HEK293T (cell line): ENCODE data around the gene GRIN2A.

ENCODE experiments used
- CTCF ChIA-PET: fragments of 350-600 bp; formaldehyde crosslinking; extraction: SDS; loops from one replicate; lab custom pipeline; 2021; ENCODE audit warnings: antibody characterized with exemption, inconsistent platforms; lab: Yijun Ruan, JAX
- POLR2A ChIA-PET: fragments of 350-600 bp; formaldehyde crosslinking; extraction: SDS; loops from one replicate; lab custom pipeline; 2020; ENCODE audit warnings: antibody characterized with exemption, inconsistent platforms; lab: Yijun Ruan, JAX
- DNase-seq: peaks from one replicate; pipeline ENCODE4 v3.0.0; 2012; ENCODE audit warnings: mixed read lengths; ENCODE audit errors: extremely low spot score
- ARNT ChIP-seq: fragments of 450-650 bp; IDR thresholded peaks from 2 replicates; pipeline ENCODE4 v1.6.1; 2017; ENCODE audit warnings: mild to moderate bottlenecking
- BHLHE40 ChIP-seq: fragments of 450-650 bp; IDR thresholded peaks from 2 replicates; pipeline ENCODE4 v1.6.1; 2016; ENCODE audit warnings: mild to moderate bottlenecking, moderate library complexity, borderline replicate concordance
- CTBP1 ChIP-seq: fragments of 450-650 bp; IDR thresholded peaks from 2 replicates; pipeline ENCODE4 v1.6.1; 2016; ENCODE audit warnings: borderline replicate concordance
- ELF4 ChIP-seq: fragments of 450-650 bp; IDR thresholded peaks from 2 replicates; pipeline ENCODE4 v1.6.1; 2017; ENCODE audit warnings: antibody characterized with exemption
- FOXA1 ChIP-seq: fragments of 450-650 bp; IDR thresholded peaks from 2 replicates; pipeline ENCODE4 v1.6.1; 2016; ENCODE audit warnings: mild to moderate bottlenecking
- FOXK2 ChIP-seq: fragments of 450-650 bp; IDR thresholded peaks from 2 replicates; pipeline ENCODE4 v1.6.1; 2016; ENCODE audit warnings: mild to moderate bottlenecking
- FOXM1 ChIP-seq: fragments of 450-650 bp; IDR thresholded peaks from 2 replicates; pipeline ENCODE4 v1.6.1; 2017; ENCODE audit warnings: mild to moderate bottlenecking, borderline replicate concordance
- HDGF ChIP-seq: fragments of 450-650 bp; IDR thresholded peaks from 2 replicates; pipeline ENCODE4 v1.6.1; 2017; ENCODE audit warnings: antibody characterized with exemption, borderline replicate concordance
- L3MBTL2 ChIP-seq: fragments of 450-650 bp; conservative IDR thresholded peaks from 2 replicates; pipeline ENCODE4 v1.6.1; 2016; ENCODE audit warnings: mild to moderate bottlenecking
- LEF1 ChIP-seq: fragments of 450-650 bp; IDR thresholded peaks from 2 replicates; pipeline ENCODE4 v1.6.1; 2017; ENCODE audit warnings: mild to moderate bottlenecking, borderline replicate concordance
- NFRKB ChIP-seq: fragments of 450-650 bp; IDR thresholded peaks from 2 replicates; pipeline ENCODE4 v1.6.1; 2016; ENCODE audit warnings: mild to moderate bottlenecking, moderate library complexity
- PKNOX1 ChIP-seq: fragments of 450-650 bp; IDR thresholded peaks from 2 replicates; pipeline ENCODE4 v1.6.1; 2016
- SP1 ChIP-seq: fragments of 450-650 bp; IDR thresholded peaks from 2 replicates; pipeline ENCODE4 v1.6.1; 2017
- SUZ12 ChIP-seq: fragments of 450-650 bp; IDR thresholded peaks from 2 replicates; pipeline ENCODE4 v1.6.1; 2016; ENCODE audit warnings: mild to moderate bottlenecking
- TARDBP ChIP-seq: fragments of 450-650 bp; IDR thresholded peaks from 2 replicates; pipeline ENCODE4 v1.6.1; 2016
- ZNF384 ChIP-seq: fragments of 450-650 bp; IDR thresholded peaks from 2 replicates; pipeline ENCODE4 v1.6.1; 2016

GRIN2A gene

GRCh38 chr16:10165643-10166042, 16.6 kb downstream of the GRIN2A start:
- POLR2A ChIA-PET = no interaction called here
- TF ChIP-seq CTBP1 (no peak), L3MBTL2 (no peak), FOXK2 (no peak), LEF1 (no peak), PKNOX1 (no peak), ZNF384 (no peak), ELF4 (no peak), TARDBP (no peak), BHLHE40 (no peak), SP1 (no peak), FOXM1 (no peak), FOXA1 (no peak), NFRKB (no peak), ARNT (no peak), HDGF (no peak), SUZ12 (no peak)
- no peak for DNase-seq
- CTCF ChIA-PET = no interaction called here

- ChIA-PET CTCF (no interaction called here), POLR2A (no interaction called here)
- DNase-seq = no peak
- TF ChIP-seq BHLHE40 = no peak
Measured at GRCh38 chr16:10162981-10163380, 19.2 kb downstream of the GRIN2A start.

GRCh38 chr16:10156099-10156498, 26.1 kb downstream of the GRIN2A start:
- no peak for DNase-seq
- ChIA-PET CTCF (no interaction called here), POLR2A (no interaction called here)
- TF ChIP-seq SP1 (no peak), TARDBP (no peak), ELF4 (no peak), HDGF (no peak), LEF1 (no peak), PKNOX1 (no peak), ARNT (no peak), ZNF384 (no peak), SUZ12 (no peak)

GRCh38 chr16:10154389-10154788, 27.8 kb downstream of the GRIN2A start:
- ChIA-PET POLR2A (no interaction called here), CTCF (no interaction called here)
- TF ChIP-seq ARNT (no peak), FOXK2 (no peak), TARDBP (no peak), NFRKB (no peak), HDGF (no peak), SP1 (no peak), L3MBTL2 (no peak), CTBP1 (no peak), LEF1 (no peak), BHLHE40 (no peak), SUZ12 (no peak), ELF4 (no peak), FOXM1 (no peak), FOXA1 (no peak)
- no peak for DNase-seq

GRCh38 chr16:10153985-10154384, 28.2 kb downstream of the GRIN2A start:
- TF ChIP-seq ARNT = no peak
- no peak for TF ChIP-seq ELF4
- TF ChIP-seq LEF1 = no peak
- TF ChIP-seq SP1 = no peak
- no peak for TF ChIP-seq ZNF384
- TF ChIP-seq SUZ12 = no peak
- no peak for TF ChIP-seq NFRKB
- TF ChIP-seq FOXA1 = no peak
- no peak for TF ChIP-seq FOXK2
- no peak for TF ChIP-seq CTBP1
- TF ChIP-seq PKNOX1 = no peak
- ChIA-PET CTCF (no interaction called here), POLR2A (no interaction called here)
- DNase-seq = no peak

GRCh38 chr16:10151718-10152117, 30.5 kb downstream of the GRIN2A start:
- POLR2A ChIA-PET = no interaction called here
- DNase-seq = no peak
- CTCF ChIA-PET = no interaction called here

GRCh38 chr16:10150906-10151305, 31.3 kb downstream of the GRIN2A start:
- TF ChIP-seq FOXA1 (no peak), ARNT (no peak), PKNOX1 (no peak), CTBP1 (no peak), FOXM1 (no peak), BHLHE40 (no peak), HDGF (no peak), LEF1 (no peak), SUZ12 (no peak), ELF4 (no peak), SP1 (no peak)
- POLR2A ChIA-PET = no interaction called here
- DNase-seq = no peak
- CTCF ChIA-PET = no interaction called here

More at GRCh38 chr16:10151718-10152117, 30.5 kb downstream of the GRIN2A start:
- no peak for TF ChIP-seq ARNT
- no peak for TF ChIP-seq ELF4
